Measurements from ENCODE around the gene NOC4L.

GRCh38 chr12:132165584-132165983 is 21.3 kb downstream of the NOC4L start:
- TF ChIP-seq, protein P1, sequence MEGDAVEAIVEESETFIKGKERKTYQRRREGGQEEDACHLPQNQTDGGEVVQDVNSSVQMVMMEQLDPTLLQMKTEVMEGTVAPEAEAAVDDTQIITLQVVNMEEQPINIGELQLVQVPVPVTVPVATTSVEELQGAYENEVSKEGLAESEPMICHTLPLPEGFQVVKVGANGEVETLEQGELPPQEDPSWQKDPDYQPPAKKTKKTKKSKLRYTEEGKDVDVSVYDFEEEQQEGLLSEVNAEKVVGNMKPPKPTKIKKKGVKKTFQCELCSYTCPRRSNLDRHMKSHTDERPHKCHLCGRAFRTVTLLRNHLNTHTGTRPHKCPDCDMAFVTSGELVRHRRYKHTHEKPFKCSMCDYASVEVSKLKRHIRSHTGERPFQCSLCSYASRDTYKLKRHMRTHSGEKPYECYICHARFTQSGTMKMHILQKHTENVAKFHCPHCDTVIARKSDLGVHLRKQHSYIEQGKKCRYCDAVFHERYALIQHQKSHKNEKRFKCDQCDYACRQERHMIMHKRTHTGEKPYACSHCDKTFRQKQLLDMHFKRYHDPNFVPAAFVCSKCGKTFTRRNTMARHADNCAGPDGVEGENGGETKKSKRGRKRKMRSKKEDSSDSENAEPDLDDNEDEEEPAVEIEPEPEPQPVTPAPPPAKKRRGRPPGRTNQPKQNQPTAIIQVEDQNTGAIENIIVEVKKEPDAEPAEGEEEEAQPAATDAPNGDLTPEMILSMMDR (IDR thresholded peaks at IDR 0.05; ENCODE audit: insufficient read depth, low read length, poor library complexity, severe bottlenecking), result no peak
- no peak for TF ChIP-seq EZH2phosphoT487 (conservative IDR thresholded peaks at IDR 0.05; ENCODE audit: low read length)

All from SU-DHL-6 (cell line).